G401 (cell line): ENCODE results near the gene KCNQ1. TPM values are rescaled to one million over a fixed set of nuclear protein-coding genes. Genes with fewer than 3 reads are reported as not detected.

Experiments used
- DNase-seq: peaks from one replicate; pipeline ENCODE4 v3.0.0-alpha.2; 2015; ENCODE audit warnings: low spot score
- in situ Hi-C: cut with HindIII; loops from 2 replicates; pipeline ENCODE4 v1.10.0; 2016; ENCODE audit warnings: low sequenced_read_pairs, mixed read lengths
- total RNA-seq: library from RNA; depleted of rRNA; stranded (reverse); fragments of >200 nt; shearing (Covaris generic); gene quantifications from 2 replicates; pipeline ENCODE4 v1.2.3, GENCODE V29; 2014

KCNQ1 gene
- total RNA-seq, 1 experiment from 2014 or later: 0.85 TPM

- in situ Hi-C loops: no loop called here
- DNase-seq: no peak
Observed at GRCh38 chr11:2436521-2437031, 8.2 kb upstream of the KCNQ1 start.

GRCh38 chr11:2437516-2437915 is 7.3 kb upstream of the KCNQ1 start:
- in situ Hi-C loops: no loop called here
- DNase-seq: no peak

GRCh38 chr11:2439820-2440219 is 5.0 kb upstream of the KCNQ1 start:
- DNase-seq: no peak
- in situ Hi-C loops: no loop called here

- no peak for DNase-seq
- in situ Hi-C loops: no loop called here
Observed at GRCh38 chr11:2440646-2441045, 4.2 kb upstream of the KCNQ1 start.

GRCh38 chr11:2441171-2441570 is 3.6 kb upstream of the KCNQ1 start:
- DNase-seq: no peak
- in situ Hi-C loops: no loop called here

GRCh38 chr11:2442589-2442988 is 2.2 kb upstream of the KCNQ1 start:
- in situ Hi-C loops: no loop called here
- DNase-seq: no peak

- no peak for DNase-seq
- in situ Hi-C loops: no loop called here
Observed at GRCh38 chr11:2443406-2443805, 1.4 kb upstream of the KCNQ1 start.

- in situ Hi-C loops: no loop called here
Observed at GRCh38 chr11:2443881-2444820, 657 bp upstream of the KCNQ1 start, which contains the start of gene TRPM5. TRPM5 (minus strand) TSS chr11:2444514; CDS start chr11:2423036, 21,478 bp downstream.

GRCh38 chr11:2445746-2446551 is 1.1 kb downstream of the KCNQ1 start:
- DNase-seq: no peak
- in situ Hi-C loops: no loop called here

More at GRCh38 chr11:2443881-2444820, 657 bp upstream of the KCNQ1 start, which contains the start of gene TRPM5:
- DNase-seq: no peak

GRCh38 chr11:2446590-2447252 is 1.9 kb downstream of the KCNQ1 start:
- DNase-seq: no peak
- in situ Hi-C loops: no loop called here

- in situ Hi-C loops: no loop called here
- no peak for DNase-seq
Observed at GRCh38 chr11:2447253-2447950, 2.6 kb downstream of the KCNQ1 start.

GRCh38 chr11:2447951-2448650 is 3.3 kb downstream of the KCNQ1 start:
- in situ Hi-C loops: no loop called here
- no peak for DNase-seq

- no peak for DNase-seq
- in situ Hi-C loops: no loop called here
Observed at GRCh38 chr11:2448661-2449547, 4.1 kb downstream of the KCNQ1 start.

- no peak for DNase-seq
- in situ Hi-C loops: no loop called here
Observed at GRCh38 chr11:2449548-2450320, 4.9 kb downstream of the KCNQ1 start.

GRCh38 chr11:2450321-2451041 is 5.7 kb downstream of the KCNQ1 start:
- DNase-seq: no peak
- in situ Hi-C loops: no loop called here

GRCh38 chr11:2451336-2451735 is 6.5 kb downstream of the KCNQ1 start:
- in situ Hi-C loops: no loop called here
- no peak for DNase-seq
